IPS-11a (cell line): ENCODE results near the gene CACNG7.
A peak's percentile ranks its signal among the peaks of the same experiment; 100 is the strongest.

ENCODE experiments used
- H3K4me3 ChIP-seq: one replicate; pipeline ENCODE4 v1.5.1; 2013; ENCODE audit warnings: low read depth, low read length, control low read depth

The CACNG7 gene

GRCh38 chr19:53878776-53879139 is 30.3 kb upstream of the CACNG7 start:
- peak overlapping the region; percentile 44 for H3K4me3 ChIP-seq

- peak overlapping the region; percentile 44 for H3K4me3 ChIP-seq
These were observed 29.7 kb upstream of the CACNG7 start for GRCh38 chr19:53879140-53880081.

- no peak overlapping the region for H3K4me3 ChIP-seq
These were observed 28.2 kb upstream of the CACNG7 start for GRCh38 chr19:53880711-53881481.

GRCh38 chr19:53881482-53882390 is 27.3 kb upstream of the CACNG7 start, which contains the start of gene PRKCG:
TSS of gene PRKCG (plus strand) at chr19:53882197. CDS start at chr19:53882495, 298 bp downstream.
- peak within 1 kb of the TSS; percentile 34 for H3K4me3 ChIP-seq

GRCh38 chr19:53882391-53883050 is 26.6 kb upstream of the CACNG7 start:
- H3K4me3 ChIP-seq, result peak overlapping the region; percentile 34

- H3K4me3 ChIP-seq, result peak overlapping the region; percentile 34
These were observed 25.8 kb upstream of the CACNG7 start for GRCh38 chr19:53883231-53883661.

- no peak overlapping the region for H3K4me3 ChIP-seq
These were observed 25.3 kb upstream of the CACNG7 start for GRCh38 chr19:53883741-53884140.

GRCh38 chr19:53884256-53884655 is 24.8 kb upstream of the CACNG7 start:
- no peak overlapping the region for H3K4me3 ChIP-seq

GRCh38 chr19:53885036-53885435 is 24.0 kb upstream of the CACNG7 start:
- H3K4me3 ChIP-seq, result no peak overlapping the region

- no peak overlapping the region for H3K4me3 ChIP-seq
These were observed 16.6 kb upstream of the CACNG7 start for GRCh38 chr19:53892301-53892980.

- no peak overlapping the region for H3K4me3 ChIP-seq
These were observed 16.1 kb upstream of the CACNG7 start for GRCh38 chr19:53892981-53893325.

- no peak overlapping the region for H3K4me3 ChIP-seq
These were observed 14.4 kb upstream of the CACNG7 start for GRCh38 chr19:53894707-53895106.

- no peak overlapping the region for H3K4me3 ChIP-seq
These were observed 12.4 kb upstream of the CACNG7 start for GRCh38 chr19:53896682-53897081.

GRCh38 chr19:53897459-53897858 is 11.6 kb upstream of the CACNG7 start:
- no peak overlapping the region for H3K4me3 ChIP-seq

- H3K4me3 ChIP-seq, result peak overlapping the region; percentile 47
These were observed 10.9 kb upstream of the CACNG7 start for GRCh38 chr19:53898166-53898565.

GRCh38 chr19:53898636-53899341 is 10.3 kb upstream of the CACNG7 start:
- peak overlapping the region; percentile 47 for H3K4me3 ChIP-seq

GRCh38 chr19:53900191-53900860 is 8.8 kb upstream of the CACNG7 start:
- no peak overlapping the region for H3K4me3 ChIP-seq

- no peak overlapping the region for H3K4me3 ChIP-seq
These were observed 5.9 kb upstream of the CACNG7 start for GRCh38 chr19:53903055-53903680.
